ENCODE data around the gene ABLIM2.
A peak's percentile ranks its signal among the peaks of the same experiment; 100 is the strongest.

The ABLIM2 gene

GRCh38 chr4:8158710-8159536, at the start of gene ABLIM2:
Gene ABLIM2 (minus strand): TSS chr4:8158813. CDS start chr4:8158689, 124 bp downstream.
- peak within 1 kb of the TSS; percentile 78 for H3K4me3 ChIP-seq (ENCODE audit: low read depth, low read length)
- TF ChIP-seq CTCF (IDR thresholded peaks at IDR 0.05; ENCODE audit: low read depth, low read length), result no peak

- no peak for TF ChIP-seq CTCF (IDR thresholded peaks at IDR 0.05; ENCODE audit: low read depth, low read length)
- no peak overlapping the region for H3K4me3 ChIP-seq (ENCODE audit: low read depth, low read length)
Measured at GRCh38 chr4:8207314-8207713, 48.7 kb upstream of the ABLIM2 start.

- no peak overlapping the region for H3K4me3 ChIP-seq (ENCODE audit: low read depth, low read length)
- no peak for TF ChIP-seq CTCF (IDR thresholded peaks at IDR 0.05; ENCODE audit: low read depth, low read length)
Measured at GRCh38 chr4:8205749-8206611, 47.4 kb upstream of the ABLIM2 start.

GRCh38 chr4:8205241-8205707, 46.7 kb upstream of the ABLIM2 start:
- TF ChIP-seq CTCF (IDR thresholded peaks at IDR 0.05; ENCODE audit: low read depth, low read length), result no peak
- H3K4me3 ChIP-seq (ENCODE audit: low read depth, low read length), result no peak overlapping the region

GRCh38 chr4:8204576-8205227, 46.1 kb upstream of the ABLIM2 start:
- no peak for TF ChIP-seq CTCF (IDR thresholded peaks at IDR 0.05; ENCODE audit: low read depth, low read length)
- H3K4me3 ChIP-seq (ENCODE audit: low read depth, low read length), result no peak overlapping the region

GRCh38 chr4:8203817-8204216, 45.2 kb upstream of the ABLIM2 start:
- no peak for TF ChIP-seq CTCF (IDR thresholded peaks at IDR 0.05; ENCODE audit: low read depth, low read length)
- no peak overlapping the region for H3K4me3 ChIP-seq (ENCODE audit: low read depth, low read length)
